Neural crest cell (in vitro differentiated cells): ENCODE data around the gene RIMS3. TPM values are rescaled to one million over a fixed set of nuclear protein-coding genes. Genes with fewer than 3 reads are reported as not detected.
"Not testable (repeated sequence)": the region's sequence is repeated elsewhere in the genome, so short reads cannot be mapped to it uniquely, and the experiment has no call there.

Experiments
- DNase-seq: peaks from one replicate; pipeline ENCODE4 v3.0.0; 2021; ENCODE audit warnings: low read depth, mixed read lengths, low spot score
- H3K27ac Mint-ChIP-seq: one replicate; pipeline ENCODE4 v1.8.0; 2021; ENCODE audit warnings: mild to moderate bottlenecking, mixed read lengths; ENCODE audit not compliant: unreplicated experiment
- H3K27me3 Mint-ChIP-seq: 2 replicates; pipeline ENCODE4 v1.8.0; 2021; ENCODE audit warnings: low read depth, mild to moderate bottlenecking, mixed read lengths
- H3K36me3 Mint-ChIP-seq: 2 replicates; pipeline ENCODE4 v1.8.0; 2021; ENCODE audit warnings: low read depth, mild to moderate bottlenecking, mixed read lengths
- H3K4me1 Mint-ChIP-seq: 2 replicates; pipeline ENCODE4 v1.8.0; 2021; ENCODE audit warnings: mixed read lengths
- H3K4me3 Mint-ChIP-seq: one replicate; pipeline ENCODE4 v1.8.0; 2021; ENCODE audit warnings: mild to moderate bottlenecking, mixed read lengths
- H3K9me3 Mint-ChIP-seq: 2 replicates; pipeline ENCODE4 v1.8.0; 2021; ENCODE audit warnings: mixed read lengths
- CTCF ChIP-seq: fragments of 200-600 bp; sonication (generic); conservative IDR thresholded peaks from 2 replicates; pipeline ENCODE4 v1.5.0; 2021; ENCODE audit warnings: antibody characterized with exemption, mild to moderate bottlenecking
- total RNA-seq: library from RNA; stranded (reverse); gene quantifications from 2 replicates; pipeline ENCODE4 v1.2.1, GENCODE V29; 2021

RIMS3 gene
- total RNA-seq, 1 donor from 2014 or later = 22.4 TPM

GRCh38 chr1:40633931-40634376 is 31.5 kb downstream of the RIMS3 start:
- peaks cover 3% of the 10 kb centered on the region for H3K9me3 Mint-ChIP-seq
- H3K27me3 Mint-ChIP-seq = no peaks in the 10 kb centered on the region
- H3K4me1 Mint-ChIP-seq = peaks cover 19% of the 10 kb centered on the region
- H3K36me3 Mint-ChIP-seq = peaks cover 3% of the 10 kb centered on the region
- H3K4me3 Mint-ChIP-seq = no peak overlapping the region
- no peak for TF ChIP-seq CTCF
- no peak for DNase-seq
- H3K27ac Mint-ChIP-seq = no peak overlapping the region

GRCh38 chr1:40633523-40633922 is 32.0 kb downstream of the RIMS3 start:
- DNase-seq = no peak
- TF ChIP-seq CTCF = no peak
- Mint-ChIP-seq H3K9me3 (peaks cover 3% of the 10 kb centered on the region), H3K4me1 (peaks cover 19% of the 10 kb centered on the region), H3K27ac (no peak overlapping the region), H3K27me3 (no peaks in the 10 kb centered on the region), H3K36me3 (peaks cover 3% of the 10 kb centered on the region), H3K4me3 (no peak overlapping the region)

- peak; percentile 64 for TF ChIP-seq CTCF
- Mint-ChIP-seq H3K9me3 (peaks cover 3% of the 10 kb centered on the region), H3K27ac (no peak overlapping the region), H3K36me3 (no peaks in the 10 kb centered on the region), H3K4me1 (peaks cover 4% of the 10 kb centered on the region), H3K4me3 (no peak overlapping the region), H3K27me3 (no peaks in the 10 kb centered on the region)
- DNase-seq = peak; percentile 54
These were observed 34.8 kb downstream of the RIMS3 start for GRCh38 chr1:40630488-40631223.

GRCh38 chr1:40629546-40629945 is 35.9 kb downstream of the RIMS3 start:
- H3K4me1 Mint-ChIP-seq = not testable (repeated sequence)

GRCh38 chr1:40628903-40629292 is 36.6 kb downstream of the RIMS3 start:
- H3K9me3 Mint-ChIP-seq = no peaks in the 10 kb centered on the region
- H3K27me3 Mint-ChIP-seq = no peaks in the 10 kb centered on the region
- TF ChIP-seq CTCF = no peak
- H3K4me1 Mint-ChIP-seq = peaks cover 4% of the 10 kb centered on the region
- DNase-seq = no peak
- no peaks in the 10 kb centered on the region for H3K36me3 Mint-ChIP-seq
- H3K27ac Mint-ChIP-seq = no peak overlapping the region
- no peak overlapping the region for H3K4me3 Mint-ChIP-seq

More at GRCh38 chr1:40629546-40629945, 35.9 kb downstream of the RIMS3 start:
- not testable (repeated sequence) for H3K9me3 Mint-ChIP-seq, H3K36me3 Mint-ChIP-seq, H3K27me3 Mint-ChIP-seq, H3K4me3 Mint-ChIP-seq, DNase-seq, H3K27ac Mint-ChIP-seq
